H1 (cell line): ENCODE data around the gene YIPF1. TPM values are rescaled to one million over a fixed set of nuclear protein-coding genes. Genes with fewer than 3 reads are reported as not detected.

Experiments
- BACH1 ChIP-seq: IDR thresholded peaks from 2 replicates; pipeline ENCODE4 v1.6.1; 2012; ENCODE audit warnings: low read length, improper control_type of control experiment
- CBX5 ChIP-seq: fragments of 300-800, 300-1000 bp; sonication (generic); IDR thresholded peaks from 2 replicates; pipeline ENCODE4 v1.7.1; 2016; ENCODE audit warnings: antibody characterized with exemption, low read length, low read depth
- CEBPB ChIP-seq: IDR thresholded peaks from 2 replicates; pipeline ENCODE4 v1.6.1; 2012; ENCODE audit warnings: low read depth, low read length
- CHD7 ChIP-seq: fragments of 300-600 bp; sonication (generic); IDR thresholded peaks from 2 replicates; pipeline ENCODE4 v1.7.1; 2012; ENCODE audit warnings: low read length, moderate library complexity, mild to moderate bottlenecking, inconsistent platforms; ENCODE audit not compliant: insufficient replicate concordance
- KDM1A ChIP-seq: fragments of 200-600, 300-600 bp; sonication (generic); IDR thresholded peaks from 2 replicates; pipeline ENCODE4 v1.7.1; 2016; ENCODE audit warnings: mild to moderate bottlenecking, low read length, borderline replicate concordance
- RAD21 ChIP-seq, 2 experiments: IDR thresholded peaks in 1 of 2; conservative IDR thresholded peaks in 1 of 2; 2 replicates each; pipeline ENCODE4 v1.6.1; 2011; ENCODE audit warnings: low read depth in 2 of 2, low read length in 2 of 2, improper control_type of control experiment in 1 of 2, inconsistent platforms in 1 of 2, mild to moderate bottlenecking in 1 of 2, moderate library complexity in 1 of 2
- RXRA ChIP-seq: IDR thresholded peaks from 2 replicates; pipeline ENCODE4 v1.6.1; 2011; ENCODE audit warnings: low read depth, mild to moderate bottlenecking, low read length, moderate library complexity; ENCODE audit not compliant: insufficient read depth
- SIN3A ChIP-seq, 2 experiments: IDR thresholded peaks in 1 of 2; conservative IDR thresholded peaks in 1 of 2; 2 replicates each; pipeline ENCODE4 v1.6.1; 2011 to 2012; ENCODE audit warnings: low read length in 2 of 2, improper control_type of control experiment in 1 of 2, low read depth in 1 of 2, mild to moderate bottlenecking in 1 of 2
- SP2 ChIP-seq: IDR thresholded peaks from 2 replicates; pipeline ENCODE4 v1.6.1; 2012; ENCODE audit warnings: mild to moderate bottlenecking, low read length, inconsistent platforms
- polyA plus RNA-seq, 7 experiments: library from polyadenylated mRNA; depleted of rRNA in 3 of 7; stranded (reverse) in 5 of 7; unstranded in 2 of 7; fragments of >200 nt in 5 of 7; fragments of 200-250 nt in 2 of 7; gene quantifications; 1 replicate in 5 of 7; 2 replicates in 1 of 7; 4 replicates in 1 of 7; pipeline versions ENCODE4 v1.2.1 to v1.2.3, GENCODE V29; 2011 to 2013; ENCODE audit warnings: missing spikeins in 2 of 7, mixed read lengths in 2 of 7
- total RNA-seq: library from RNA; stranded (reverse); fragmentation: NEBNext Ultra II Directional; extraction: Animal tissue kit (Norgen Biotek cat#: 25700); gene quantifications from 2 replicates; pipeline ENCODE4 v1.2.1, GENCODE V29; 2021

Gene YIPF1
- total and polyA plus RNA-seq, 2 of the 8 experiments (the other 6 are each of a cell fraction or from before 2014, with no cell fraction given), result 31.8 to 53.7 TPM

- TF ChIP-seq KDM1A (no peak; the same call in 1 of the 2 replicates), BACH1 (peak; percentile 69), CBX5 (no peak), RXRA (no peak), CEBPB (no peak), RAD21 (IDR thresholded peaks at IDR 0.05 in 1 of 2, conservative IDR thresholded peaks at IDR 0.05 in 1 of 2; ENCODE audit: low read depth in 2 of 2, low read length in 2 of 2) (no peak), CHD7 (no peak), SIN3A (conservative IDR thresholded peaks at IDR 0.05 in 1 of 2, IDR thresholded peaks at IDR 0.05 in 1 of 2; ENCODE audit: low read depth in 1 of 2, low read length in 2 of 2) (peak in 1 of 2 experiments; percentile 77; a peak in 2 of 4 replicates), SP2 (no peak)
These were observed 51.5 kb downstream of the YIPF1 start, which contains the start of gene NDC1 (continued) for GRCh38 chr1:53837924-53838653.
